Spleen (tissue), 3 donors: ENCODE results near the gene KLHL35.

Source experiments
- POLR2A ChIP-seq, 3 donors: fragments of 450-650 bp; IDR thresholded peaks; one replicate each; pipeline ENCODE4 v1.5.1; 2017; ENCODE audit warnings: antibody characterized with exemption in 3 of 3, mild to moderate bottlenecking in 1 of 3
- POLR2AphosphoS5 ChIP-seq, 3 donors: sonication (generic); formaldehyde crosslinking; IDR thresholded peaks; one replicate each; pipeline ENCODE4 v1.5.1; 2017; ENCODE audit warnings: antibody characterized with exemption in 3 of 3

- no peak for TF ChIP-seq POLR2A (IDR thresholded peaks at IDR 0.05)
- TF ChIP-seq POLR2AphosphoS5 (IDR thresholded peaks at IDR 0.05): no peak
Measured at GRCh38 chr11:75480185-75481175, 47.5 kb upstream of the KLHL35 start.
